C4-2B (cell line): ENCODE results near the gene ORMDL2.
"Not testable (repeated sequence)": the region's sequence is repeated elsewhere in the genome, so short reads cannot be mapped to it uniquely, and the experiment has no call there.

ENCODE experiments used
- H3K27ac ChIP-seq: fragments of 450-650 bp; 2 replicates; pipeline ENCODE4 v1.5.1; 2017
- CTCF ChIP-seq: fragments of 450-650 bp; conservative IDR thresholded peaks from 2 replicates; pipeline ENCODE4 v1.5.1; 2017; ENCODE audit warnings: mild to moderate bottlenecking
- ZFX ChIP-seq: fragments of 450-650 bp; IDR thresholded peaks from 2 replicates; pipeline ENCODE4 v1.6.1; 2017

Gene ORMDL2

DNA sequence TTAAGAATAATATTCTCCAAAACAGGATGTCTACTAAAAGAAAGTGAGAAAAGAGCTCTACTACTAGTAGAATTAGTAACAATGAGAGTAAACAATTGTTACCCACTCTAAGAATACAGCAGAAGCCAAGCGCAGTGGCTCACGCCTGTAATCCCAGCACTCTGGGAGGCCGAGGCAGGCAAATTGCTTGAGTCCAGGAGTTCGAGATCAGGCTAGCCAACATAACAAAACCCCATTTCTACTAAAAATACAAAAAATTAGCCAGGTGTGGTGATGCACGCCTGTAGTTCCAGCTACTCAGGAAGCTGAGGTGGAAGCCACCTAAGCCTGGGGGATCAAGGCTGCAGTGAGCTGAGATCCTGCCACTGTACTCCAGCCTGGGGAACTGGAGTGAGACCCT lies 6.9 kb downstream of the ORMDL2 start:
- no peak for TF ChIP-seq CTCF
- TF ChIP-seq ZFX, result no peak
- H3K27ac ChIP-seq, result no peak overlapping the region

- no peak overlapping the region for H3K27ac ChIP-seq
- no peak for TF ChIP-seq CTCF
Measured at GRCh38 chr12:55827806-55828205, 10.0 kb downstream of the ORMDL2 start.

DNA sequence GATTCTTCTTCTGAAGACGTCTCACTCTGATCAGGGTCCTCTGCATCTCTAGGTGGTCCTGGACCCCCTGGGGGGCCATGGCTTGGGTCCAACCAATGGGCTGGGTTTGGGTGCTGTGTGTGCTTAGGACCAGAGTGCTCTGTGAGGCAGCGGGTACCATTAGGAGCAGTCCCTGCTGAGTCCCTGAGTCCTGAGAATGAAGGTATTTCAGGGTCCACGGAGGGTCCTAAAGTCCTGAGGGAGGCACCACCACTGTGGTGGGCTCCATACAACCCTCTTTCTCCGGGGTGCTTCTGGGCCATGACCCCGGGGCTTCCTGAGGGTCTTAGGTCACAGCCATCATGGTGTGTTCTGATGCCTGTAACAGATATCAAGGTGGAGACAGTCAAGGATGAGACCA lies 10.5 kb downstream of the ORMDL2 start:
- TF ChIP-seq CTCF, result no peak
- TF ChIP-seq ZFX, result no peak
- no peak overlapping the region for H3K27ac ChIP-seq

GRCh38 chr12:55829967-55830600 lies 12.2 kb downstream of the ORMDL2 start:
- peak overlapping the region; percentile 92 for H3K27ac ChIP-seq
- TF ChIP-seq ZFX (peak; percentile 66; the same call in 1 of the 2 replicates), CTCF (no peak)

- H3K27ac ChIP-seq, result peak overlapping the region; percentile 92
- TF ChIP-seq CTCF (no peak), ZFX (no peak)
Measured at GRCh38 chr12:55830601-55831446, 13.0 kb downstream of the ORMDL2 start.

GRCh38 chr12:55831447-55831815 lies 13.6 kb downstream of the ORMDL2 start:
- TF ChIP-seq CTCF (no peak), ZFX (no peak)
- no peak overlapping the region for H3K27ac ChIP-seq

DNA sequence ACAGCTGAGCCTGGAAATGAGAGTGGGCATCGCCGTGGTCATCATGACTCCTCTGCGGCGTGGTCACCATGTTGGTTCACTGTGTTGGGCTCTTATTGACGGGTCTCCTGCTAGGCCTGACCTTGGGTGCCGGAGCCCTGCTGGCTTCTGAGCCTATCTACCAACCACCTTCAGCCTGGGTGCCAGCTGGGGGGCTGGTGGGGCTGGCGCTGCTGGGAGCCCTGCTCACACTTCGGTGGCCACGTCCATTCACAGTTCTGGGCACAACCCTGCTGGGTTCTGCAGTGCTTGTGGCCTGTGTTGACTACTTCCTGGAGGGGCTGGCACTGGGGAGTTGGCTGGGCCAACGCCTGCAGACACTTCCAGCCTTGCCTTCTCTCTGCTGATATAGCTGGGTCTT lies 15.2 kb downstream of the ORMDL2 start:
- no peak for TF ChIP-seq CTCF
- no peak for TF ChIP-seq ZFX
- no peak overlapping the region for H3K27ac ChIP-seq

DNA sequence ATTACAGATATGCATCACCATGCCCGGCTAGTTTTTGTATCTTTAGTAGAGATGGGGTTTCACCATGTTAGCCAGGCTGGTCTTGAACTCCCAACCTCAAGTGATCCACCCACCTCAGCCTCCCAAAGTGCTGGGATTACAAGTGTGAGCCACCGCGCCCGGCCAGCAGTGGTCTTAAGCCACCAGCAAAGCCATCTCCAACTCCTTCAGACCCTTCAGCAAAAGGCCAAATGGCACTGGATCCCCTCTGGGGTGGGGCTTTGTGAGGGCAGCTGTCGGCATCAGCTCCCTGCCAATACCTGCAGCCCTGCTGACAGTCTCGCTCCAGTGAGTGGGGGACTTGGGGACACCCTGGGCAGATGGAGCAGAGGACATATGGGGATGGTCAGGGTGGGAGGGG lies 16.6 kb downstream of the ORMDL2 start:
- not testable (repeated sequence) for H3K27ac ChIP-seq
